ENCODE measurements around the gene FAM53A. TPM values are rescaled to one million over a fixed set of nuclear protein-coding genes. Genes with fewer than 3 reads are reported as not detected.
A peak's percentile ranks its signal among the peaks of the same experiment; 100 is the strongest.

Gene FAM53A
- total and polyA plus RNA-seq, 10 of the 15 experiments (the other 5 are each of a cell fraction or from before 2014, with no cell fraction given), result 0.02 to 0.87 (median 0.38) TPM; not detected in 2

- TF ChIP-seq KLF5 (IDR thresholded peaks at IDR 0.05; ENCODE audit: partially characterized antibody) (no peak), FOS (IDR thresholded peaks at IDR 0.05; ENCODE audit: borderline replicate concordance, extremely low read depth, insufficient read length) (no peak), SREBF2 (IDR thresholded peaks at IDR 0.05; ENCODE audit: low read length) (no peak)
Measured at GRCh38 chr4:1613099-1613495, 71.0 kb downstream of the FAM53A start (continued).

- POLR2A ChIA-PET, result no interaction called here
Measured at GRCh38 chr4:1612278-1613098, 71.6 kb downstream of the FAM53A start.

More at GRCh38 chr4:1612278-1613098, 71.6 kb downstream of the FAM53A start:
- H2AFZ ChIP-seq (ENCODE audit: control insufficient read depth, low read depth, low read length), result no peak overlapping the region
- no peaks in the 10 kb centered on the region for H3K4me1 ChIP-seq (ENCODE audit: control insufficient read depth, insufficient read depth, low read length)
- ChIA-PET RAD21 (ENCODE audit: unreplicated experiment) (no interaction called here), SMC1A (ENCODE audit: uncharacterized antibody, unreplicated experiment) (no interaction called here), CTCF (no interaction called here)
- no peak overlapping the region for H3K4me2 ChIP-seq (ENCODE audit: control insufficient read depth, insufficient read depth)
- no peak overlapping the region for H3K27ac ChIP-seq (ENCODE audit: control insufficient read depth, insufficient read depth)
- H3K9me3 ChIP-seq (replicated peaks; ENCODE audit: control insufficient read depth, insufficient read depth, low read length), result no peaks in the 10 kb centered on the region
- ATAC-seq, result no peak
- WGBS (ENCODE audit: insufficient coverage, insufficient replicate concordance, low lambda C conversion rate, missing lambda C conversion rate), result 46% methylated on average over 29 of the region's 29 CpGs
- TF ChIP-seq IRF4 (IDR thresholded peaks at IDR 0.05; ENCODE audit: low read depth, low read length) (no peak), YBX1 (IDR thresholded peaks at IDR 0.05) (no peak), TCF3 (IDR thresholded peaks at IDR 0.05; ENCODE audit: borderline replicate concordance, insufficient read depth, low read depth, low read length) (peak; percentile 20; the same call in 1 of the 2 replicates), BCL3 (IDR thresholded peaks at IDR 0.05; ENCODE audit: borderline replicate concordance, insufficient read depth, low read depth, low read length, poor library complexity, severe bottlenecking) (peak; percentile 72), PBX3 (IDR thresholded peaks at IDR 0.05; ENCODE audit: insufficient replicate concordance, low read depth, low read length) (peak; percentile 14), CBX3 (IDR thresholded peaks at IDR 0.05; ENCODE audit: borderline replicate concordance, low read depth) (no peak), ZNF24 (IDR thresholded peaks at IDR 0.05) (no peak), MEF2B (IDR thresholded peaks at IDR 0.05; ENCODE audit: partially characterized antibody, poor library complexity, severe bottlenecking) (no peak), ZNF592 (IDR thresholded peaks at IDR 0.05) (no peak), IKZF2 (IDR thresholded peaks at IDR 0.05) (no peak), STAT1 (conservative IDR thresholded peaks at IDR 0.05) (no peak)
- no peaks in the 10 kb centered on the region for H4K20me1 ChIP-seq (ENCODE audit: control insufficient read depth, insufficient read depth)
- no TSS peak for BruUV-seq (replicated peaks)
- no peaks in the 10 kb centered on the region for H3K36me3 ChIP-seq (ENCODE audit: control insufficient read depth in 2 of 2, insufficient read depth in 2 of 2, low read length in 1 of 2)
- in situ Hi-C loops (cut with MboI), result no loop called here
- no peaks in the 10 kb centered on the region for H3K79me2 ChIP-seq (ENCODE audit: control insufficient read depth, insufficient read depth, low read length)
- intact Hi-C loops (cut with micrococcal nuclease; ENCODE audit: unreplicated experiment), result no loop called here
- no peaks in the 10 kb centered on the region for H3K27me3 ChIP-seq (replicated peaks in 1 of 2; ENCODE audit: control insufficient read depth in 2 of 2, insufficient read depth in 2 of 2, low read length in 1 of 2)
- DNase-seq (ENCODE audit: low read depth, low spot score), result no peak
- no peak overlapping the region for H3K4me3 ChIP-seq
- H3K9ac ChIP-seq (ENCODE audit: control insufficient read depth, insufficient read depth, low read length), result no peak overlapping the region
- no peak for FAIRE-seq

All from GM12878 (cell line).